Heart right ventricle (tissue), 16 donors: Measurements from ENCODE around the gene P2RX7. TPM values are rescaled to one million over a fixed set of nuclear protein-coding genes. Genes with fewer than 3 reads are reported as not detected.

Source experiments
- ATAC-seq, 8 donors: fragments of 200-7000 bp; cut with Tn5 transposase; one replicate each; pipeline ENCODE4 v1.9.1; 2020; ENCODE audit warnings: mild to moderate bottlenecking in 8 of 8, moderate library complexity in 8 of 8, moderate number of reproducible peaks in 1 of 8
- DNase-seq, 2 donors: peaks; one replicate each; pipeline ENCODE4 v3.0.0-alpha.2; 2020
- H3K27ac ChIP-seq, 10 donors: fragments of 200-600 bp; sonication (generic) in 2 of 10; one replicate each; pipeline versions ENCODE4 v1.5.0 to v1.8.0; 2020 to 2022; ENCODE audit warnings: mild to moderate bottlenecking in 3 of 10
- H3K27me3 ChIP-seq, 7 donors: fragments of 200-600 bp; one replicate each; pipeline ENCODE4 v1.8.0; 2021 to 2022; ENCODE audit warnings: mild to moderate bottlenecking in 2 of 7
- H3K36me3 ChIP-seq, 9 donors: fragments of 200-600 bp; sonication (generic) in 1 of 9; one replicate each; pipeline versions ENCODE4 v1.5.0 to v1.8.0; 2020 to 2022; ENCODE audit warnings: mild to moderate bottlenecking in 2 of 9
- H3K4me1 ChIP-seq, 9 donors: fragments of 200-600 bp; sonication (generic) in 1 of 9; one replicate each; pipeline versions ENCODE4 v1.5.0 to v1.8.0; 2020 to 2022; ENCODE audit warnings: mild to moderate bottlenecking in 4 of 9
- H3K4me3 ChIP-seq, 10 donors: fragments of 200-600 bp; sonication (generic) in 2 of 10; one replicate each; pipeline versions ENCODE4 v1.5.0 to v1.8.0; 2020 to 2022; ENCODE audit warnings: mild to moderate bottlenecking in 7 of 10, moderate library complexity in 2 of 10
- H3K9me3 ChIP-seq, 11 donors: fragments of 200-600 bp in 10 of 11; sonication (generic) in 2 of 11; one replicate each; pipeline versions ENCODE4 v1.5.0 to v1.8.0; 2013 to 2022; ENCODE audit warnings: mild to moderate bottlenecking in 2 of 11, control low read depth in 1 of 11, moderate library complexity in 1 of 11
- WGBS, 2 donors: extraction: QIAGEN DNeasy Blood & Tissue Kit; methylation state at CpG; one replicate each; pipeline ENCODE4 v1.1.7; 2013; ENCODE audit warnings: inconsistent platforms in 1 of 2; 5-methylcytosine and 5-hydroxymethylcytosine counted together
- intact Hi-C, 10 donors: fragments of 100-400 bp; cut with DNase I; formaldehyde crosslinking; loops; one replicate each; pipeline versions ENCODE4 v1.11.1 to v1.14.2; 2022
- polyA plus RNA-seq, 2 donors: library from polyadenylated mRNA; stranded (reverse); fragments of 200-250 nt; gene quantifications; one replicate each; pipeline ENCODE4 v1.2.3, GENCODE V29; 2013
- total RNA-seq, 10 donors: library from RNA; stranded (reverse); fragmentation: NEBNext Ultra II Directional in 3 of 10; extraction: Animal tissue kit (Norgen Biotek cat#: 25700) in 3 of 10; gene quantifications; one replicate each; pipeline versions ENCODE4 v1.2.1 to v1.2.4, GENCODE V29; 2021 to 2023
- TF ChIP-seq, protein P1 (sequence below), 9 donors: fragments of 200-600 bp; sonication (generic) in 2 of 9; IDR thresholded peaks; one replicate each; pipeline versions ENCODE4 v1.5.0 to v1.8.0; 2021 to 2022; ENCODE audit warnings: antibody characterized with exemption in 9 of 9, mild to moderate bottlenecking in 5 of 9, moderate library complexity in 1 of 9
- donor health status: Arrhythmogenic right ventricular cardiomyopathy.
- donor health status: ischemic (EF 13 %, LVEDD 7.1; RV severe dilation, severe dysfunction).
- donor health status: healthy with polysubstance abuse.
- donor health status: DM: no; HTN: yes; CAD: no.
- donor health status: DM: no; HTN: no; CAD: no.
- donor health status: ischemic (EF 25% LVEDD 6.9; RV normal size, moderate dysfunction).
- donor health status: ischemic (EF 25% LVEDD 5.7; RV mildly dilated, moderate dysfunction).
- donor health status: healthy.
- donor health status: DM: yes; HTN: yes; CAD: no.
- donor health status: Ischemic cardiomyopathy.
- donor health status: ischemic (EF 35%, LVEDD 5.7; RV mildly dilated, moderate dysfunction).
- donor health status: nonischemic (EF 11% LVEDD 7.7; RV severe dilation, severe dysfunction).
- donor health status: DM: yes; HTN: yes; CAD: no.
- donor health status: PGD.
- donor health status: ischemic (EF 29% LVEDD 5.4; RV normal size, mild dysfunction).
- donor health status: nonischemic (EF 23%, LVEDD 6.1; RV moderate dilation, normal function).

The P2RX7 gene
- total and polyA plus RNA-seq, 12 donors: 0.25 to 7.0 (median 1.6) TPM

DNA sequence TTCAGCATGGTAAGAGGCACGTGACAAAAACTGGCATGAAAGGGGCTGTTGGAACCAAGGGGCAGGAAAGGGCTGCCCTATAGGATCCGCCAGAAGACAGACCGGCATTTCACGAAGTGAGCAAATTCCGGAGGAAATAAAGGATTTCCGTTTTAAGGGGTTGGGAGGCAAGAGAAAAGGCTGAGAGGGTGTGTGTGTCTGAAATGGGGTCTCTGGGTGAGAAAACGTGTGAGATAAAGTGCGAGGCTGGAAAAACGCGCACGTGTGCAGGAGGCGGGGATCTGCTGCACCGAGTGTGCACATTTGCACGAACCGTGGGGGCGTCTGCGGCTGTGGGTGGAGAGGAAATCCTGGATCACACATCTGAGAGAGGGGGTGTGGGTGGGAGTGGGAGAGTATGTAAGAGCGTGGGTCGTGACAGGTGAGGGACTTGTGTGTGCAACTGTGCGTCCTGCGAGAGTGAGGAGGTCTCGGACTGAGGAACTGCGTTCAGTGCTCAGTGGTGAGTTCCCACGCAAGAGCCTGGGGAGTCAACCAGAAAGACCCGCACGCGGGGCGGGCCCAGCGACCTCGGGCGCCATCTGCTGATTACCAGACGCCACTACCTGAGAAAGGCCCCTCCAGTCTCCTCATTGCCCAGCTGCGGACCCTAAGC is 37.0 kb upstream of the P2RX7 start:
- Histone ChIP-seq H3K27me3 (no peaks in the 10 kb centered on the region), H3K9me3 (peaks cover 0 to 17% (median 5%) of the 10 kb centered on the region in 11 donors), H3K27ac (peak overlapping the region in 3 of 10 donors; percentile 27 to 44 (median 33)), H3K36me3 (no peaks in the 10 kb centered on the region), H3K4me1 (peaks cover 0 to 20% (median 10%) of the 10 kb centered on the region in 9 donors), H3K4me3 (peak overlapping the region in 8 of 10 donors; percentile 21 to 54 (median 42))
- 7 to 8% methylated on average over 33 of the region's 33 CpGs for WGBS, 2 donors
- TF ChIP-seq, protein P1, sequence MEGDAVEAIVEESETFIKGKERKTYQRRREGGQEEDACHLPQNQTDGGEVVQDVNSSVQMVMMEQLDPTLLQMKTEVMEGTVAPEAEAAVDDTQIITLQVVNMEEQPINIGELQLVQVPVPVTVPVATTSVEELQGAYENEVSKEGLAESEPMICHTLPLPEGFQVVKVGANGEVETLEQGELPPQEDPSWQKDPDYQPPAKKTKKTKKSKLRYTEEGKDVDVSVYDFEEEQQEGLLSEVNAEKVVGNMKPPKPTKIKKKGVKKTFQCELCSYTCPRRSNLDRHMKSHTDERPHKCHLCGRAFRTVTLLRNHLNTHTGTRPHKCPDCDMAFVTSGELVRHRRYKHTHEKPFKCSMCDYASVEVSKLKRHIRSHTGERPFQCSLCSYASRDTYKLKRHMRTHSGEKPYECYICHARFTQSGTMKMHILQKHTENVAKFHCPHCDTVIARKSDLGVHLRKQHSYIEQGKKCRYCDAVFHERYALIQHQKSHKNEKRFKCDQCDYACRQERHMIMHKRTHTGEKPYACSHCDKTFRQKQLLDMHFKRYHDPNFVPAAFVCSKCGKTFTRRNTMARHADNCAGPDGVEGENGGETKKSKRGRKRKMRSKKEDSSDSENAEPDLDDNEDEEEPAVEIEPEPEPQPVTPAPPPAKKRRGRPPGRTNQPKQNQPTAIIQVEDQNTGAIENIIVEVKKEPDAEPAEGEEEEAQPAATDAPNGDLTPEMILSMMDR (IDR thresholded peaks at IDR 0.05): peak; percentile 69 to 93 (median 88)
- DNase-seq (peak; percentile 58 to 75), ATAC-seq (peak; percentile 85 to 96 (median 92))
- intact Hi-C loops: loop anchor here in 8 of 10 donors (1.0 to 10.0 kb wide), 6 partner anchors 33 to 768 kb away; partner anchors contain the start of genes PLA2G1B (in 1 of the 8) and POP5 (in 1 of the 8)

DNA sequence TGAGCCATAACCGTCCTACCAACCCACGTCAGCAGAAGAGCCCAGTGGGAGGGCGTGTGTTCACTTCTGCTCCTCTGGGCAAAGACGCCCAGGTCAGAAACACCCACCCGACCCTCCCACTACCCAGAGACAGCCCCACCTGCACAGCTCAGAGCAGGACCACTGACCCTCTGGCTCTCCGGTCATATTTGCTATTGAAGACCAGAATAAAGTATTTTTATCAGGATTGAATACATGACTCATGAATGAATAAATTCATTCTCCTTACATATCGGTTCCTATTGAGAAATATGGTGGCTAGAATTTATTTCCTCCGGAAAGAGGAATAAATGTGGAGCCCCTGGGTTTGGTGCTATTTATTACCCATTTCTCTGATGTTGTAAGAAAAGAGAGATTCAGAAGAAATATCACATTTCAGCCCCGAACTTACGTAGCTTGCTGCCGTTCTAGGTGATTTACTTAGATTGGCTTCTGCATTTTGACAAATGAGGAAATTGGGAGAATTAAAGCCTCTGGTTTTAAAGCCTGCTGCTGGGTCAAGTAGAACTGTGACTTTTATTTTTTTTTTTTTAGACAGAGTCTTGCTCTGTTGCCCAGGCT is 36.4 kb upstream of the P2RX7 start:
- ATAC-seq: peak in 4 of 8 donors; percentile 3 to 37 (median 28)
- intact Hi-C loops: loop anchor here in 8 of 10 donors (1.0 to 10.0 kb wide), 6 partner anchors 34 to 769 kb away; partner anchors contain the start of genes PLA2G1B (in 1 of the 8) and POP5 (in 1 of the 8)
- Histone ChIP-seq H3K4me1 (peaks cover 0 to 19% (median 10%) of the 10 kb centered on the region in 9 donors), H3K36me3 (no peaks in the 10 kb centered on the region), H3K4me3 (peak overlapping the region in 8 of 10 donors; percentile 21 to 54 (median 42)), H3K27me3 (no peaks in the 10 kb centered on the region), H3K9me3 (peaks cover 0 to 17% (median 5%) of the 10 kb centered on the region in 11 donors), H3K27ac (peak overlapping the region in 3 of 10 donors; percentile 27 to 44 (median 33))
- no peak for DNase-seq
- 33 to 41% methylated on average over 11 of the region's 11 CpGs for WGBS, 2 donors
- TF ChIP-seq, protein P1 (IDR thresholded peaks at IDR 0.05): peak in 3 of 9 donors; percentile 10 to 37 (median 10)

DNA sequence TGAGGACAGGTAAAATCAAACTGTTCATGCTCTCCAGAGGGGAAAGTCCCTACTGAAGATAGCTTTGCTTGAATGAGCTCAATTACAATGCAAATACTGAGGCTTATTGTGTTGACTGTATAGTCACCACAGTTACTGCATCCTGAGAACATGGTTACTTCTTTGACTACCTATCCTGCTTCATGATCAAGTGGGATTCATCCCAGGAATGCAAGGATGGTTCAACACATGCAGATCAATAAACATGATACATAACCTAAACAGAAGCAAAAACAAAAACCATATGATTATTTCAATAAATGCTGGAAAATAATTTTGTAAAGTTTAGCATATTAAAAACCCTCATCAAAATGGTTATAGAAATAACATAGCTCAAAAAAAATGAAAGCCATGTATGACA is 32.9 kb upstream of the P2RX7 start:
- H3K4me3 ChIP-seq: no peak overlapping the region
- ATAC-seq: no peak
- intact Hi-C loops: loop anchor here in 7 of 10 donors (5.0 to 10.0 kb wide), 5 partner anchors 37 to 772 kb away; partner anchors contain the start of genes PLA2G1B (in 1 of the 7) and POP5 (in 1 of the 7)

DNA sequence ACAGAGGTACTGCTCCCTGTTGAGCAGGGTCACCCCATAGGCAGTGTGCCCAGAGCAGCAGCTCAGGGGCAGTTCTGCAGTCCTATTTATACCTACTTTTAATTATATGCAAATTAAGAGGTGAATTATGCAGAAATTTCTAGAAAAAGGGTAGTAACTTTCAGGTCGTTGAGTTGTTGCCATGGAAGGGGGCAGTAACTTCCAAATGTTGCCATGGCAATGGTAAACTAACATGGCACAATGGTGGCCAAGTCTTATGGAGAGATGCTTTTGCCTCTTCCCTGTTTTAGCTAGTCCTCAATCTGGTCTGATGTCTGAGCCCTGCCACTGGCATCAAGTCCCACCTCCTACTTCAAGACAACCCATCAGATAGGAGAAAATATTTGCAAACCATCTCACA is 30.4 kb upstream of the P2RX7 start:
- TF ChIP-seq, protein P1 (IDR thresholded peaks at IDR 0.05): no peak
- no peak overlapping the region for H3K4me3 ChIP-seq
- H3K4me1 ChIP-seq: no peaks in the 10 kb centered on the region
- H3K36me3 ChIP-seq: no peaks in the 10 kb centered on the region
- H3K9me3 ChIP-seq: peaks cover 0 to 25% (median 8%) of the 10 kb centered on the region in 11 donors
- DNase-seq (no peak), ATAC-seq (no peak)
- no peak overlapping the region for H3K27ac ChIP-seq
- intact Hi-C loops: loop anchor here in 1 of 10 donors (10.0 kb wide), 2 partner anchors 108 to 508 kb away; no protein-coding TSS in a partner anchor
- H3K27me3 ChIP-seq: no peaks in the 10 kb centered on the region
- WGBS, 2 donors: 26 to 30% methylated on average over 1 of the region's 1 CpG

More for the DNA sequence above, 32.9 kb upstream of the P2RX7 start:
- Histone ChIP-seq H3K9me3 (peaks cover 0 to 23% (median 8%) of the 10 kb centered on the region in 11 donors), H3K27me3 (no peaks in the 10 kb centered on the region), H3K36me3 (no peaks in the 10 kb centered on the region), H3K27ac (no peak overlapping the region), H3K4me1 (peaks cover 0 to 19% (median 10%) of the 10 kb centered on the region in 9 donors)
- TF ChIP-seq, protein P1 (IDR thresholded peaks at IDR 0.05): no peak
- no peak for DNase-seq
